ENCODE results near the gene SEMA3G. TPM values are rescaled to one million over a fixed set of nuclear protein-coding genes. Genes with fewer than 3 reads are reported as not detected.
A peak's percentile ranks its signal among the peaks of the same experiment; 100 is the strongest.

Gene SEMA3G
- total RNA-seq, 1 experiment from 2014 or later, result not detected

- Histone ChIP-seq H3K4me3 (no peak overlapping the region), H3K27me3 (no peaks in the 10 kb centered on the region), H3K36me3 (no peaks in the 10 kb centered on the region), H3K9me3 (no peaks in the 10 kb centered on the region)
- DNase-seq, result no peak
Observed at GRCh38 chr3:52447512-52448355, 2.8 kb upstream of the SEMA3G start.

- peak; percentile 28 for DNase-seq
- no peaks in the 10 kb centered on the region for H3K27me3 ChIP-seq
- no peaks in the 10 kb centered on the region for H3K36me3 ChIP-seq
- H3K4me3 ChIP-seq, result no peak overlapping the region
- no peaks in the 10 kb centered on the region for H3K9me3 ChIP-seq
Observed at GRCh38 chr3:52446631-52447511, 2.0 kb upstream of the SEMA3G start.

- Histone ChIP-seq H3K27me3 (no peaks in the 10 kb centered on the region), H3K9me3 (no peaks in the 10 kb centered on the region), H3K4me3 (no peak overlapping the region), H3K36me3 (no peaks in the 10 kb centered on the region)
- no peak for DNase-seq
Observed at GRCh38 chr3:52446042-52446441, 1.1 kb upstream of the SEMA3G start.

- H3K36me3 ChIP-seq, result no peaks in the 10 kb centered on the region
- no peaks in the 10 kb centered on the region for H3K9me3 ChIP-seq
- no peaks in the 10 kb centered on the region for H3K27me3 ChIP-seq
- no peak for DNase-seq
- H3K4me3 ChIP-seq, result no peak overlapping the region
Observed at GRCh38 chr3:52443791-52444687, 864 bp downstream of the SEMA3G start.

- H3K4me3 ChIP-seq, result no peak overlapping the region
Observed at GRCh38 chr3:52443268-52443610, 1.7 kb downstream of the SEMA3G start.

GRCh38 chr3:52442409-52443267, 2.3 kb downstream of the SEMA3G start:
- DNase-seq, result no peak
- Histone ChIP-seq H3K9me3 (no peaks in the 10 kb centered on the region), H3K27me3 (no peaks in the 10 kb centered on the region), H3K4me3 (no peak overlapping the region), H3K36me3 (no peaks in the 10 kb centered on the region)

More at GRCh38 chr3:52443268-52443610, 1.7 kb downstream of the SEMA3G start:
- Histone ChIP-seq H3K9me3 (no peaks in the 10 kb centered on the region), H3K36me3 (no peaks in the 10 kb centered on the region), H3K27me3 (no peaks in the 10 kb centered on the region)
- DNase-seq, result no peak

GRCh38 chr3:52441772-52442332, 3.1 kb downstream of the SEMA3G start:
- no peaks in the 10 kb centered on the region for H3K9me3 ChIP-seq
- no peak overlapping the region for H3K4me3 ChIP-seq
- no peak for DNase-seq
- H3K36me3 ChIP-seq, result no peaks in the 10 kb centered on the region
- H3K27me3 ChIP-seq, result no peaks in the 10 kb centered on the region

GRCh38 chr3:52441091-52441771, 3.7 kb downstream of the SEMA3G start:
- no peak overlapping the region for H3K4me3 ChIP-seq
- no peaks in the 10 kb centered on the region for H3K9me3 ChIP-seq
- no peak for DNase-seq

GRCh38 chr3:52440671-52441070, 4.2 kb downstream of the SEMA3G start:
- H3K27me3 ChIP-seq, result no peaks in the 10 kb centered on the region
- no peaks in the 10 kb centered on the region for H3K36me3 ChIP-seq
- DNase-seq, result no peak
- no peak overlapping the region for H3K4me3 ChIP-seq
- no peaks in the 10 kb centered on the region for H3K9me3 ChIP-seq

More at GRCh38 chr3:52441091-52441771, 3.7 kb downstream of the SEMA3G start:
- Histone ChIP-seq H3K36me3 (no peaks in the 10 kb centered on the region), H3K27me3 (no peaks in the 10 kb centered on the region)

- H3K9me3 ChIP-seq, result no peaks in the 10 kb centered on the region
- no peaks in the 10 kb centered on the region for H3K27me3 ChIP-seq
- no peak overlapping the region for H3K4me3 ChIP-seq
- H3K36me3 ChIP-seq, result no peaks in the 10 kb centered on the region
- DNase-seq, result no peak
Observed at GRCh38 chr3:52440249-52440551, 4.7 kb downstream of the SEMA3G start.

GRCh38 chr3:52439426-52440248, 5.3 kb downstream of the SEMA3G start:
- Histone ChIP-seq H3K9me3 (no peaks in the 10 kb centered on the region), H3K4me3 (no peak overlapping the region), H3K27me3 (no peaks in the 10 kb centered on the region), H3K36me3 (no peaks in the 10 kb centered on the region)
- no peak for DNase-seq

GRCh38 chr3:52438579-52439425, 6.1 kb downstream of the SEMA3G start:
- no peak for DNase-seq
- no peaks in the 10 kb centered on the region for H3K36me3 ChIP-seq
- H3K27me3 ChIP-seq, result no peaks in the 10 kb centered on the region
- no peak overlapping the region for H3K4me3 ChIP-seq
- H3K9me3 ChIP-seq, result no peaks in the 10 kb centered on the region

GRCh38 chr3:52438104-52438376, 6.9 kb downstream of the SEMA3G start:
- DNase-seq, result no peak
- Histone ChIP-seq H3K4me3 (no peak overlapping the region), H3K36me3 (no peaks in the 10 kb centered on the region), H3K9me3 (no peaks in the 10 kb centered on the region), H3K27me3 (no peaks in the 10 kb centered on the region)

All from MG63 (cell line).